G401 (cell line): ENCODE data around the gene POLR1E. TPM values are rescaled to one million over a fixed set of nuclear protein-coding genes. Genes with fewer than 3 reads are reported as not detected.

Source experiments
- total RNA-seq: library from RNA; depleted of rRNA; stranded (reverse); fragments of >200 nt; shearing (Covaris generic); gene quantifications from 2 replicates; pipeline ENCODE4 v1.2.3, GENCODE V29; 2014; rRNA removed

The POLR1E gene
- total RNA-seq, 1 experiment from 2014 or later: 37.5 TPM

Other genes with a start within 250 kb of the POLR1E start
- gene GRHPR, start 63.3 kb upstream of the POLR1E start, total RNA-seq: 181 and 183 TPM in 2 replicates
- 18.8 and 20.7 TPM in 2 replicates for gene ZBTB5, start 20.5 kb upstream of the POLR1E start, total RNA-seq
- gene FBXO10, start 90.4 kb downstream of the POLR1E start, total RNA-seq: 17.5 and 32.2 TPM in 2 replicates
- gene TOMM5, start 106.6 kb downstream of the POLR1E start, total RNA-seq: 353 and 360 TPM in 2 replicates
- gene FRMPD1, start 165.0 kb downstream of the POLR1E start, total RNA-seq: not detected in 2 replicates